Endothelial cell of umbilical vein (primary cell): ENCODE measurements around the gene CARD11.

Experiments
- EZH2 ChIP-seq: IDR thresholded peaks from 2 replicates; pipeline ENCODE4 v1.6.1; 2012; ENCODE audit warnings: borderline replicate concordance, low read depth, mild to moderate bottlenecking, moderate library complexity, low read length, inconsistent platforms; ENCODE audit not compliant: severe bottlenecking
- JUN ChIP-seq: IDR thresholded peaks from 2 replicates; pipeline ENCODE4 v1.6.1; 2011; ENCODE audit warnings: borderline replicate concordance, low read depth; ENCODE audit not compliant: insufficient read length, insufficient read depth
- MYC ChIP-seq: IDR thresholded peaks from one replicate; pipeline ENCODE4 v1.6.1; 2011; ENCODE audit warnings: mild to moderate bottlenecking, low read depth, low read length
- POLR2AphosphoS5 ChIP-seq: IDR thresholded peaks from 2 replicates; pipeline ENCODE4 v1.6.1; 2012; ENCODE audit warnings: low read depth, mild to moderate bottlenecking, control low read depth, low read length, moderate library complexity; ENCODE audit not compliant: insufficient read depth
- TF ChIP-seq, protein P1 (sequence below), 2 donors: IDR thresholded peaks; 1 replicate in 1 of 2; 2 replicates in 1 of 2; pipeline ENCODE4 v1.5.1; 2011; ENCODE audit warnings: low read length in 2 of 2, mild to moderate bottlenecking in 2 of 2, moderate library complexity in 2 of 2, control low read depth in 1 of 2, inconsistent platforms in 1 of 2, low read depth in 1 of 2; ENCODE audit not compliant: insufficient read depth in 1 of 2; ENCODE audit errors: extremely low read depth in 1 of 2

DNA sequence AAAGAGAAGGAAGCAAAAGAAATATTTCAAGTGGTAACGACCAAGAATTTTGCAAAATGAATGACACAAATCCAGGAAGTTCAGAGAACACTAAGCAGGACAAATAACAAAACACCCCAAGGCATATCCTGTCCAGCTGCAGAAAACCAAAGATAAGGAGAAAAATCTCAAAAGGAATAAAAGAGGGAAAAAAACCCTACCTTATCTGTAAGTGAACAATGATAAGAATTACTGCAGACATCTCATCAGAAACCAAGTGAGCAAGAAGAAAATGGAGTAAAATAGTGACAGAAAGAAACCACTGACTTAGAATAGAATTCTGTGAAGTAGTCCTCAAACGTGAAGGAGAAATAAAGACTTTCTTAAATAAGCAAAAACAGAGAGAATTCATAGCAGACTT is 21.8 kb downstream of the CARD11 start:
- TF ChIP-seq, protein P1, sequence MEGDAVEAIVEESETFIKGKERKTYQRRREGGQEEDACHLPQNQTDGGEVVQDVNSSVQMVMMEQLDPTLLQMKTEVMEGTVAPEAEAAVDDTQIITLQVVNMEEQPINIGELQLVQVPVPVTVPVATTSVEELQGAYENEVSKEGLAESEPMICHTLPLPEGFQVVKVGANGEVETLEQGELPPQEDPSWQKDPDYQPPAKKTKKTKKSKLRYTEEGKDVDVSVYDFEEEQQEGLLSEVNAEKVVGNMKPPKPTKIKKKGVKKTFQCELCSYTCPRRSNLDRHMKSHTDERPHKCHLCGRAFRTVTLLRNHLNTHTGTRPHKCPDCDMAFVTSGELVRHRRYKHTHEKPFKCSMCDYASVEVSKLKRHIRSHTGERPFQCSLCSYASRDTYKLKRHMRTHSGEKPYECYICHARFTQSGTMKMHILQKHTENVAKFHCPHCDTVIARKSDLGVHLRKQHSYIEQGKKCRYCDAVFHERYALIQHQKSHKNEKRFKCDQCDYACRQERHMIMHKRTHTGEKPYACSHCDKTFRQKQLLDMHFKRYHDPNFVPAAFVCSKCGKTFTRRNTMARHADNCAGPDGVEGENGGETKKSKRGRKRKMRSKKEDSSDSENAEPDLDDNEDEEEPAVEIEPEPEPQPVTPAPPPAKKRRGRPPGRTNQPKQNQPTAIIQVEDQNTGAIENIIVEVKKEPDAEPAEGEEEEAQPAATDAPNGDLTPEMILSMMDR (IDR thresholded peaks at IDR 0.05; ENCODE audit: extremely low read depth in 1 of 2, insufficient read depth in 1 of 2, low read depth in 1 of 2, low read length in 2 of 2), result no peak
- TF ChIP-seq JUN, result no peak
- TF ChIP-seq EZH2, result no peak
- peak; percentile 39 for TF ChIP-seq POLR2AphosphoS5
- TF ChIP-seq MYC, result no peak
